22Rv1 (cell line): ENCODE measurements around the gene SPACA7.

Experiments
- CTCF ChIP-seq: fragments of 450-650 bp; IDR thresholded peaks from 2 replicates; pipeline ENCODE4 v1.5.1; 2017; ENCODE audit warnings: mild to moderate bottlenecking
- ZFX ChIP-seq: fragments of 450-650 bp; IDR thresholded peaks from 2 replicates; pipeline ENCODE4 v1.6.1; 2017; ENCODE audit warnings: antibody characterized with exemption, borderline replicate concordance

DNA sequence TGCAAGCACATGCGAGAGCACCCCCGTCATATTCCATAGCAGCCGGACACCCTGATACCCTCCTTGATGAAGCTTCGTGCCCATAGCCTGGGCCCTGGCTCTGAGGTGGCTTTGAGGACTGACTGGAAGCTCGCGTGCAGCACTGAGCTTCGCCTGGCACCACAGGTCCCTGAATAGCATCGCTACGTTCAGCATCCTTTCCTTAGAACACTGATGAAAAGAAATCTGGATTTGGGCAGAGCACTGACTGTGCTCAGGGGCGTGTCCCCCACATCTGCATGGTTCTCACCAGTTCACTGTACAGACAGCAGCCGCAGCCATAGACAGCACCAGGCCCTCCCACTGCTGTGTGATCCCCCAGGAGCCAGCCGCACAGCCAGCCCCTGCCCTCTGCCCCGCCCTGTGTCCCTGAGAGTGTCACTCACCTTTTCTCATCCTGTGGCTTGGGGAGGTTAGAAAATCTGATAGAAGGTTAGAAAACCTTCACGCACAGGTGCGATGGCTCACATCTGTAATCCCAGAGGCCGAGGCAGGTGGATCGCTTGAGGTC, 49.3 kb upstream of the SPACA7 start:
- no peak for TF ChIP-seq CTCF
- no peak for TF ChIP-seq ZFX
